Right atrium auricular region (tissue), 2 donors: ENCODE results near the gene SMAP1. TPM values are rescaled to one million over a fixed set of nuclear protein-coding genes. Genes with fewer than 3 reads are reported as not detected.

ENCODE experiments used
- DNase-seq: peaks from one replicate; pipeline ENCODE4 v3.0.0-alpha.2; 2019; ENCODE audit warnings: low spot score
- H3K27ac ChIP-seq, 2 donors: fragments of 200-600 bp; sonication (generic); 1 replicate in 1 of 2; 2 replicates in 1 of 2; pipeline ENCODE4 v1.5.1; 2016 to 2019
- H3K27me3 ChIP-seq, 2 donors: fragments of 200-600 bp; sonication (generic); one replicate each; pipeline versions ENCODE4 v1.5.1 to v1.6.0; 2017 to 2019
- H3K36me3 ChIP-seq: fragments of 200-600 bp; sonication (generic); one replicate; pipeline ENCODE4 v1.5.1; 2016
- H3K4me1 ChIP-seq, 2 donors: fragments of 200-600 bp; sonication (generic); one replicate each; pipeline versions ENCODE4 v1.5.1 to v1.6.0; 2017 to 2019
- H3K4me3 ChIP-seq, 2 donors: fragments of 200-600 bp; sonication (generic); 1 replicate in 1 of 2; 2 replicates in 1 of 2; pipeline ENCODE4 v1.5.1; 2017 to 2019; ENCODE audit warnings: mild to moderate bottlenecking in 1 of 2, moderate library complexity in 1 of 2
- H3K9me3 ChIP-seq, 2 donors: fragments of 200-600 bp; sonication (generic); one replicate each; pipeline ENCODE4 v1.5.1; 2019
- CTCF ChIP-seq, 2 donors: fragments of 200-600 bp; sonication (generic); IDR thresholded peaks; one replicate each; pipeline ENCODE4 v1.5.1; 2019; ENCODE audit warnings: antibody characterized with exemption in 2 of 2
- total RNA-seq, 2 donors: library from RNA; depleted of rRNA; stranded (reverse); fragments of >200 nt; gene quantifications; one replicate each; pipeline ENCODE4 v1.1.0, GENCODE V29; 2016

Gene SMAP1
- total RNA-seq, 2 donors from 2014 or later = 23.7 to 30.4 TPM

GRCh38 chr6:70889270-70889669 lies 221.6 kb downstream of the SMAP1 start:
- no peak overlapping the region for H3K4me3 ChIP-seq
- no peak for DNase-seq
- H3K4me1 ChIP-seq = no peaks in the 10 kb centered on the region
- H3K27ac ChIP-seq = no peak overlapping the region
- H3K36me3 ChIP-seq = no peaks in the 10 kb centered on the region
- H3K9me3 ChIP-seq = no peaks in the 10 kb centered on the region
- no peak for TF ChIP-seq CTCF (IDR thresholded peaks at IDR 0.05)
- H3K27me3 ChIP-seq = no peaks in the 10 kb centered on the region

- H3K36me3 ChIP-seq = no peaks in the 10 kb centered on the region
- DNase-seq = no peak
- H3K27ac ChIP-seq = no peak overlapping the region
- H3K4me1 ChIP-seq = no peaks in the 10 kb centered on the region
- no peak overlapping the region for H3K4me3 ChIP-seq
- no peaks in the 10 kb centered on the region for H3K9me3 ChIP-seq
- no peak for TF ChIP-seq CTCF (IDR thresholded peaks at IDR 0.05)
- H3K27me3 ChIP-seq = no peaks in the 10 kb centered on the region
Observed at GRCh38 chr6:70894001-70894400, 226.3 kb downstream of the SMAP1 start.

- Histone ChIP-seq H3K4me1 (no peaks in the 10 kb centered on the region), H3K27ac (no peak overlapping the region)
Observed at GRCh38 chr6:70900047-70900446, 232.4 kb downstream of the SMAP1 start.

GRCh38 chr6:70901324-70901723 lies 233.6 kb downstream of the SMAP1 start:
- no peak overlapping the region for H3K4me3 ChIP-seq
- H3K4me1 ChIP-seq = no peaks in the 10 kb centered on the region
- H3K36me3 ChIP-seq = no peaks in the 10 kb centered on the region
- no peak for TF ChIP-seq CTCF (IDR thresholded peaks at IDR 0.05)
- no peaks in the 10 kb centered on the region for H3K9me3 ChIP-seq
- no peaks in the 10 kb centered on the region for H3K27me3 ChIP-seq
- DNase-seq = no peak
- no peak overlapping the region for H3K27ac ChIP-seq

More at GRCh38 chr6:70900047-70900446, 232.4 kb downstream of the SMAP1 start:
- no peak for DNase-seq
- Histone ChIP-seq H3K4me3 (no peak overlapping the region), H3K27me3 (no peaks in the 10 kb centered on the region), H3K36me3 (no peaks in the 10 kb centered on the region), H3K9me3 (no peaks in the 10 kb centered on the region)
- no peak for TF ChIP-seq CTCF (IDR thresholded peaks at IDR 0.05)

GRCh38 chr6:70903665-70904452 lies 236.2 kb downstream of the SMAP1 start:
- H3K36me3 ChIP-seq = no peaks in the 10 kb centered on the region
- no peak for TF ChIP-seq CTCF (IDR thresholded peaks at IDR 0.05)

GRCh38 chr6:70905742-70906141 lies 238.1 kb downstream of the SMAP1 start:
- Histone ChIP-seq H3K9me3 (no peaks in the 10 kb centered on the region), H3K4me3 (no peak overlapping the region), H3K27me3 (no peaks in the 10 kb centered on the region), H3K4me1 (no peaks in the 10 kb centered on the region), H3K36me3 (no peaks in the 10 kb centered on the region), H3K27ac (no peak overlapping the region)
- no peak for DNase-seq
- no peak for TF ChIP-seq CTCF (IDR thresholded peaks at IDR 0.05)

More at GRCh38 chr6:70903665-70904452, 236.2 kb downstream of the SMAP1 start:
- Histone ChIP-seq H3K27me3 (no peaks in the 10 kb centered on the region), H3K4me3 (no peak overlapping the region), H3K27ac (no peak overlapping the region), H3K9me3 (no peaks in the 10 kb centered on the region), H3K4me1 (no peaks in the 10 kb centered on the region)
- no peak for DNase-seq
